Stimulated activated effector memory CD8-positive, alpha-beta T cell treated with anti-CD3 and anti-CD28 coated beads, Interleukin-12 subunit alpha, Interleukin-12 subunit beta, amount 100 ng/mL, for 72 hours (primary cell): ENCODE measurements around the gene CDH12.
"Not testable (repeated sequence)": the region's sequence is repeated elsewhere in the genome, so short reads cannot be mapped to it uniquely, and the experiment has no call there.

Experiments
- ATAC-seq: fragments of 150-1000 bp; cut with Tn5 transposase; 2 replicates; pipeline ENCODE4 v1.10.0; 2021
- DNase-seq, 2 donors: peaks; one replicate each; pipeline ENCODE4 v3.0.0; 2021 to 2022; ENCODE audit warnings: low spot score in 2 of 2
- H3K27ac Mint-ChIP-seq: one replicate; pipeline ENCODE4 v1.8.0; 2022; ENCODE audit warnings: mild to moderate bottlenecking, mixed read lengths
- H3K36me3 Mint-ChIP-seq: one replicate; pipeline ENCODE4 v1.8.0; 2022; ENCODE audit warnings: mild to moderate bottlenecking, mixed read lengths
- H3K4me1 Mint-ChIP-seq: one replicate; pipeline ENCODE4 v1.8.0; 2022; ENCODE audit warnings: mixed read lengths
- H3K4me3 Mint-ChIP-seq: one replicate; pipeline ENCODE4 v1.8.0; 2022; ENCODE audit warnings: mild to moderate bottlenecking, mixed read lengths
- H3K9me3 Mint-ChIP-seq: one replicate; pipeline ENCODE4 v1.8.0; 2022; ENCODE audit warnings: mixed read lengths

CDH12 gene

DNA sequence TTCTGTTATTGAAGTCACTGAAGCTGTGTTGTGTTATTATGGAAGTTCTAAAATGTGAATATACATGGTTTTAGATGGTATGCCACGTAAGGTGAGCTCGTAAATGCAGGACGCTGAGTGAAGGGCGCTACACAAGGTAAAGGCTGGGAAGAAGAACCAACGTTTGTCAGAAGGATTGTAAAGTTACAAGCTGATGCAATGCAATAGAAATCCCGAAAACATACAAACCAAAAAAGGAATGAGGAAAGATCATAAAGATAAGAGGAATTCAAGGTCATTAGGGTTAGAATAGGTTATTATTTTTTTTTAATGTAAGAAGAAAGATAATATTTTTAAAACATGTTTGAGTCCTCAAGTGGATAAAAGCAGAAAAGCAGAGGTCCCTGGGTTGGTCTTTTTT, 538.6 kb downstream of the CDH12 start:
- ATAC-seq = no peak
- peaks cover 29% of the 10 kb centered on the region for H3K9me3 Mint-ChIP-seq
- no peaks in the 10 kb centered on the region for H3K4me1 Mint-ChIP-seq

DNA sequence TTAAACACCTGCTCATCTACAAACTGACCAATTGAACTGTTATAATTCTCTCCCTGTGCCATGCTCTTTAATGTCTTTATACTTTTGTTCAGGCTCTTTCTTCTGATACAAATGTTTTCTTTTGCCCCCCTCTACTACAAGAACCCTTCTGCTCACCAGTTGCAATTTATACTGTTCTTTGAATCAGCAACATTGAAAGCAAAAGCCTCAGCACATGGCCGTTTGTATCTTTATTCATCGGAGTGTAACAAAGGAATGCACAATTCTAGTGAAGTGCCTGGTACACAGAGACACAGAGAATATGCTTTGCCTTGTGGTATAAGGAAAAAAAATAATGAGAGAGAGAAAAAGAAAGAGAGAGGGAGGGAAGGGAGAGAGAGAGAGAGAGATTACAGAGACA, 547.1 kb downstream of the CDH12 start:
- Mint-ChIP-seq H3K4me3 (no peak overlapping the region), H3K36me3 (no peaks in the 10 kb centered on the region), H3K27ac (no peak overlapping the region), H3K4me1 (no peaks in the 10 kb centered on the region), H3K9me3 (peaks cover 18% of the 10 kb centered on the region)
- no peak for ATAC-seq
- no peak for DNase-seq

More for the DNA sequence above, 538.6 kb downstream of the CDH12 start:
- DNase-seq = no peak
- no peak overlapping the region for H3K27ac Mint-ChIP-seq
- H3K36me3 Mint-ChIP-seq = no peaks in the 10 kb centered on the region
- no peak overlapping the region for H3K4me3 Mint-ChIP-seq

DNA sequence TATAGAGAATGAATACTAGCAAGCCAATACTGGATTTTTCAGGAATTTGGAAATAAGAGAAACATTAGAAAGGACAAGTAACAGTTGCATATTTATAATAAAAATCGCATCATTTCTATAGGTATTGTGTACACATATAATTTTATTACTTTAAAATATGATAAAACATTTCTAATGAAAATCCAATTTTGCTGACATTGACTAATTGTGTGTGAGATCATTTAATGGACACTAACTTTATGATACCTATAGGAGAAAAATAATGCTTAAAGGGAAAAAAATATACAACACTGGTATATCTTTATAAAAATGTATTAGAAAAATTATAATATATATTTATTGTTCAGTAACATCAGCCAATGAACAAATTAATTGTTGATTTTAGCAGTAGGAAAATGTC, 557.3 kb downstream of the CDH12 start:
- H3K4me3 Mint-ChIP-seq = no peak overlapping the region
- no peaks in the 10 kb centered on the region for H3K36me3 Mint-ChIP-seq
- no peak overlapping the region for H3K27ac Mint-ChIP-seq
- no peaks in the 10 kb centered on the region for H3K4me1 Mint-ChIP-seq
- ATAC-seq = no peak
- no peak for DNase-seq
- peaks cover 17% of the 10 kb centered on the region for H3K9me3 Mint-ChIP-seq

DNA sequence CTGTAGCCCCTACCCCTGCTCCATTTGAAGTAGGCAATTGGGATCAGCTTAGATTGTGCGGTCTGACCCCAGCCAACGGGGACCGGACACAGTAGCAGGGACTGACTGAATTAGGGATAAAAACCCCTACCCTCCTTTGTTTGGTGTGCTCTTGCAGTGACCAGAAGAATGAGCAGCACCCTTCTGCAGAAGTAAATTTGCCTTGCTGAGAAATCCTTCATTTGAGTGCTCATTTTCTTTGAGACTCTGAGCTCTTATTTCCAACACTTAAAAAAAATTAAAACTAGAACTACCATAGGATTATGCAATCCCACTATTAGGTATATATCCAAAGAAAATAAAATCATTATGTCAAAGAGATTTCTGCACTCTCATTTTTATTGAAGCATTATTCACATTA, 560.0 kb downstream of the CDH12 start:
- H3K27ac Mint-ChIP-seq = no peak overlapping the region
- H3K4me1 Mint-ChIP-seq = no peaks in the 10 kb centered on the region
- H3K36me3 Mint-ChIP-seq = no peaks in the 10 kb centered on the region
- DNase-seq (no peak), ATAC-seq (no peak)
- no peak overlapping the region for H3K4me3 Mint-ChIP-seq
- peaks cover 26% of the 10 kb centered on the region for H3K9me3 Mint-ChIP-seq

DNA sequence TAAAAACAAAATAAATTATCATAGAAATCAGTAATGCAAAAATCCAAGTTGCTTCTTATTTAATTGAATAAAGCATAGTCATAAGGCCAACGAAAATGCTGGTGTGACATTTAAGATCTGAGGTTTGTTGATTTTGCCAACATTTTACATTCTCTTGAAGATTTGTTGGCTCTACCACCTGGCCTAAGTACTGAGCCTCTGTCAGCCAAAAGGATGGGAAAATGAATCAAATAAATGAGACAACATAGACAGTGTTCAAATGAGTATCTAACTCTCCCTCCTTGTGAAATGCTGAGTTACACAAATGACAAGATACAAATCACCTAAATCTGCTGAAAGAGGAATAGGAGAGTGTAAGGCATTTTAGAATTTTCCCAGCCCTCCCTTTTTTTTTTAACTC, 575.0 kb downstream of the CDH12 start:
- Mint-ChIP-seq H3K4me3 (no peak overlapping the region), H3K9me3 (peaks cover 11% of the 10 kb centered on the region), H3K27ac (no peak overlapping the region), H3K4me1 (no peaks in the 10 kb centered on the region), H3K36me3 (no peaks in the 10 kb centered on the region)
- DNase-seq (no peak), ATAC-seq (no peak)

DNA sequence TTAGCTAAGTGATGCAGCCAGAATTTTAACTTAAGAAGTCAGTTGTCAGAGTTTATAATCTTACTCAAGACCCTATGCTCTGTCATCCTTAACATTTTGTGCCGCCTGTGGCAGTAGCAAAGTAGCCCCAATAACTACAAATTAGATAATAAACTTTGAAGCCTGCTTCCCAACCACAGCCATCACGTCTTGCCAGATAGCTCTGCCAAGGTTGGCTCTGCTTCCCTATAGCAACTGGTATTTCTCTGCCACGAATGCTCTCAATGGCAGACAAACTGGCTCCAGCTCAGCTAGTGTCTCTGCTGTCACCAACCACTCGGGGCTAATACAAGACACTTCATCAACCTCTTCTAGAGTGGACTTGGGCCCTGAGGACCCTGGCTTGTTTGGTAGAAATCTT, 576.1 kb downstream of the CDH12 start:
- Mint-ChIP-seq H3K9me3 (peaks cover 11% of the 10 kb centered on the region), H3K4me3 (no peak overlapping the region), H3K4me1 (no peaks in the 10 kb centered on the region), H3K36me3 (no peaks in the 10 kb centered on the region), H3K27ac (no peak overlapping the region)
- DNase-seq = no peak
- ATAC-seq = no peak

DNA sequence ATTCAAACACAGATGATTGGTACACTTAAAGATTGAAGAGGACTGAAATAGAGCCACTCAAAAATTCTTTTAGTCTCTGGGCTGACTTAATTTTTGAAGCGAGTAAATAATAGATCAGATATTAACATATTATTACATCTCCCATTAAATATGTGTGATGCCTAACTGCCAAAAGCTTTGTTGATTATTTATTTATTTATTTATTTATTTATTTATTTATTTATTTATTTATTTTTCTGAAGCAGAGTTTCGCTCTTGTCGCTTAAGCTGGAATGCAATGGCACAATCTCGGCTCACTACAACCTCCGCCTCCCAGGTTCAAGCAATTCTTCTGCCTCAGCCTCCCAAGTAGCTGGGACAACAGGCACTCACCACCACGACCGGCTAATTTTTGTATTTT, 587.3 kb downstream of the CDH12 start:
- H3K27ac Mint-ChIP-seq, DNase-seq, H3K9me3 Mint-ChIP-seq, H3K36me3 Mint-ChIP-seq, ATAC-seq, H3K4me1 Mint-ChIP-seq, H3K4me3 Mint-ChIP-seq: not testable (repeated sequence)

DNA sequence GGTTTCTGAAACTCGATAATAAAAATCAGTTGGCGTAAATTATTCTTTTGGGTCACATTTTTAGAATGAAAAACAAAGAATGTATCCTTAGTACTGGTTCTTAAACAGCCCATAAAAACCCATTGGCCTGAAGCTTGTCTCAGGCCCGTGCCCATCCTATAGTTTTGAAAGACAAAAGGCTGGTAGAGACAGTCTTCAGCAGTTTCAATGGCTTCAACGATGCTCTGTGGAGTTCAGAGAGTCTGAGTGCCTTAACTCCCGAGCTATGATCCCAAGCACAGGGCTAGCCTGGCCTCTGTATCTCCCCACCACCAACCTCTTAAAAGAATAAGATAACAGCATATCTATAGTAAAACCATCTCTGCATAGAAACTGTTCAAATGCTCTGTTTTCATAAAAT, 595.0 kb downstream of the CDH12 start:
- H3K4me1 Mint-ChIP-seq = no peaks in the 10 kb centered on the region
- no peak overlapping the region for H3K4me3 Mint-ChIP-seq
- H3K36me3 Mint-ChIP-seq = no peaks in the 10 kb centered on the region
- H3K27ac Mint-ChIP-seq = no peak overlapping the region
- ATAC-seq (no peak), DNase-seq (no peak)
- H3K9me3 Mint-ChIP-seq = peaks cover 9% of the 10 kb centered on the region

DNA sequence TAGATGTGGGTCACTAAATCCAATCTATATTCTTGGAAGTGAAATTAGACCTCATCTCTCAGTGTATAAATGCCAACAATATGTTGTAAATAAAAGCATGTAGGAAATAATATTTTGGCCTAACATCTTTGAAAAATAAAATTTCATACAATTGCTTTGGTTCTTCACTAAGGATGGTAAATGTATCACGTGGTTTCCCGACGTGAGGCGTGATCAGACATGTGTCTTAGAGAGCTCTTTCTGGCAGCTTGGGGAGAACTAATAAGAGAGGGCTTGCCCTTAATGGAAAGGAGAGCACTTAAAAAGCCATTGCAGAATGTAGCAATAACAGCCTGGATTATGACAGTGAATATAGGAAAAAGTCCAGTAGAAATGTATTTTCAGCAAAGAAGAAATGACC, 602.6 kb downstream of the CDH12 start:
- peaks cover 22% of the 10 kb centered on the region for H3K9me3 Mint-ChIP-seq
- no peak for DNase-seq
- H3K4me3 Mint-ChIP-seq = no peak overlapping the region
- H3K36me3 Mint-ChIP-seq = no peaks in the 10 kb centered on the region
- H3K4me1 Mint-ChIP-seq = no peaks in the 10 kb centered on the region
- no peak overlapping the region for H3K27ac Mint-ChIP-seq
- no peak for ATAC-seq

DNA sequence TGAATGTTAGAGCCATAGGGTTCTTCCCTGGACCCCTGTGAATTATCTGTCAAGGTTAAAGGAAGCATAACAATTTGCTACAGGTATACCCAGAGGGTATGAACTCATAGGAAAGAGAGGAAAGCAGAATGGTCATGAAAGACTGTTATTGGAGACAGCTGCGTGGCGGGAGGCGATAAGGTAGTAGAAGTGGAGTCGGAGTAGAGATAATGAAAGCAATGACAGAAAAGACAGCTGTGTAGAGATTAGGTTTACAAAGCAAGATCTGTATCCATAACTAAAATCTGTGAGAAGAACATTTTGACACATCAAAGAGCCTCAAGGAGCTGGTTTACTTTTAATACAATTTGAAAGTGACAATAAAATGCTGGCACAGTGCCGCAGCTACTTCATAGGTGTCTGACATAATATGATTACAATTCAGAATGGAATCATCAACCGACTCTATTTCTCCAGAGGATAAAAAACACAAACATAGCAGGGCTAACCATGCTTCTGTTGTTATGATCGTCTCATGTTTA, 603.9 kb downstream of the CDH12 start:
- H3K4me3 Mint-ChIP-seq = no peak overlapping the region
- DNase-seq = no peak
- no peaks in the 10 kb centered on the region for H3K4me1 Mint-ChIP-seq
- H3K36me3 Mint-ChIP-seq = no peaks in the 10 kb centered on the region
- ATAC-seq = no peak
- H3K9me3 Mint-ChIP-seq = peaks cover 24% of the 10 kb centered on the region
- H3K27ac Mint-ChIP-seq = no peak overlapping the region

DNA sequence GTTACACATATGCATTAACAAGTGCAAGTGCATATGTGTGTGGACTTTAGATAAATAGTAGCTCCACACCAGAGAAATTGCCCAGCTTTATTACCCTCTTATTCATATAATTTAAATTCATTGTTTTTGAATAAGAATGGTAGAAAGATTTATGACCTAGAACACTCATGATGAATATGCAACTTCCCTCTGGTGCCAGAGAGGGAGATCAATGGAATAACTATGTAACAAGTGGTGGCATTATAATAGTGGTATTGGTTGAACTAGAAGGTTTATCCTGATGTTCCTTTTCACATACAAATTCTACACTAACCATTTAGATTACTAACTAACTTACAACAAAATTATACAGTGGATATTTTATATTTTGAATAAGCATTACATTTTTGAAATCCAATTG, 607.4 kb downstream of the CDH12 start:
- Mint-ChIP-seq H3K4me1 (no peaks in the 10 kb centered on the region), H3K36me3 (no peaks in the 10 kb centered on the region), H3K9me3 (peaks cover 21% of the 10 kb centered on the region), H3K27ac (no peak overlapping the region), H3K4me3 (no peak overlapping the region)
- no peak for ATAC-seq
- no peak for DNase-seq

DNA sequence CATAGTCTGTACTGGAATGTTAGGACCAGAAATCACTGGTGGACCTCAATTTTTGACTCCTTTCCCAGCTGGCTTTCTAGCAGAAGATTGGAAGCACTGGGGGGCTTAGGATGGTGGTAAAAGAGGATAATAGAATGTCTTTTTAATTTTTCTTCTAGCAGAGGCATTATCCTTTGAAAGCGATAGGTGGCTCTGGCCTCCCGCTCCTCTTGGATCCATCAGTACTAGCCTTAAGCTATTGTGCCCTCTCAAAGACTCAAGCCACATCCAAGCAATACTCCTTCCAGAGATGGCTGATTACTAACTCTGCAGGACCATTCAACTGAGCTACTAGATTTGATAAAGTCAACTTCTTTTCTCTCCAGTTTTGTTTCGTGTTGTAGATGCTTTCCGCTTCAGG, 610.6 kb downstream of the CDH12 start:
- no peak overlapping the region for H3K4me3 Mint-ChIP-seq
- peaks cover 25% of the 10 kb centered on the region for H3K9me3 Mint-ChIP-seq
- DNase-seq (no peak), ATAC-seq (no peak)
- H3K27ac Mint-ChIP-seq = no peak overlapping the region
- no peaks in the 10 kb centered on the region for H3K36me3 Mint-ChIP-seq
- H3K4me1 Mint-ChIP-seq = no peaks in the 10 kb centered on the region

DNA sequence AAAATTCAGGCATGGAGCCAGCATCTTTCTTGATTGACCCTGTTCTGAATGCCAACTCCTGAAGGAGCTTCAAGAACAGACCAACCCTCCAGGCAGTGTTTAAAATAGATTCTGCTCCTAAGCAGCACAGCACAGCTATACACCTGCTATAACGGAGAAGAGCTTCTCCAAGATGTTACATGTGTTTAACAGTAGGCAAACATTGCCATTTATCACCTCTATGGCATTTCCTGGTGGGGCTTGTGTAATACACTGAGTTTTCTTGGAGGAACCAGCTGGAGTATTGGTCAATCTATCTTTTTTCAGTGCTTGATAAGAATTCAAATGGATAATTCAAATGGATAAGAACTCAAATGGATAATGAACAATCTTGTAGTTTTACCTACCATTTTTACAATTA, 615.1 kb downstream of the CDH12 start:
- H3K4me3 Mint-ChIP-seq = no peak overlapping the region
- no peaks in the 10 kb centered on the region for H3K4me1 Mint-ChIP-seq
- peaks cover 19% of the 10 kb centered on the region for H3K9me3 Mint-ChIP-seq
- ATAC-seq = no peak
- DNase-seq = no peak
- H3K27ac Mint-ChIP-seq = no peak overlapping the region
- no peaks in the 10 kb centered on the region for H3K36me3 Mint-ChIP-seq

DNA sequence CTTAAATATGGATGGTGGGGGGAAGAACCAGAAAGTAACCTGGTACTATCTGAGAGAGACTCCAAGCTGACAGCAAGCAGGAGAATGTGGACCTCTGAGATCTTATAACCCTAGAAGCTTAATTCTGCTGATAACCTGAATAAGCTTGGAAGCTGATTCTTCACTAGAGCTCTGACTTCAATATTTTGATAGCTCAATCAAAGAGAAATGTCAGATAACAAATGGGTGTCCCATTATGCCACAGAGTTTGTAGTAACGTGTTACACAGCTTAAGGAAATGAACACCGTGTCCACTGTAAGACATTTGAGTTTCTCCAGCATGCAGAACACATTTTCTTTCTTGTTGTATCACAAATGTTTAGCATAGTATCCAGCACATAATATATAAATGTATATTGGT, 626.7 kb downstream of the CDH12 start:
- ATAC-seq = no peak
- peaks cover 5% of the 10 kb centered on the region for H3K9me3 Mint-ChIP-seq

DNA sequence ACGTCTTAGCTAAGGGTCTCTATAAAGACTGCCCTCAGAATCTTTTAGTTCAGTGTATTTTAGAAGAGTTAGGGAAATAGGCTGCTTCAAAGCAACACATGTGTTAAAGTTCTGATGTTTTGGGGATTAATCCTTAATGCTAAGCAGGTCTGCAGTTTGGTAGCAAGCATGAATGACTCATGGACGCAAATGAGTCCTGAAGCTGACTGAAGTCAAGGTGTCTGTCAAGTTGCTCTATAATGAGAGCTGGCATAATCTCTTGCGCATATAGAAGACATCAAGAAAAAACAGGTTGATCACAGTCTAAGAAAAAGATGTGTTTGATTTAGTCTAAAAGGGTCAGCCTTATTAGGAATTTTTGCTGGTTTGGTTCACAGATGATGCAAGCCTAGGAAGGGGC, 630.1 kb downstream of the CDH12 start:
- no peak overlapping the region for H3K27ac Mint-ChIP-seq
- ATAC-seq = no peak
- no peak overlapping the region for H3K4me3 Mint-ChIP-seq
- peaks cover 6% of the 10 kb centered on the region for H3K9me3 Mint-ChIP-seq
- no peaks in the 10 kb centered on the region for H3K36me3 Mint-ChIP-seq
- DNase-seq = no peak
- H3K4me1 Mint-ChIP-seq = no peaks in the 10 kb centered on the region

More for the DNA sequence above, 626.7 kb downstream of the CDH12 start:
- DNase-seq = no peak
- no peaks in the 10 kb centered on the region for H3K4me1 Mint-ChIP-seq
- no peaks in the 10 kb centered on the region for H3K36me3 Mint-ChIP-seq
- H3K27ac Mint-ChIP-seq = no peak overlapping the region
- no peak overlapping the region for H3K4me3 Mint-ChIP-seq

DNA sequence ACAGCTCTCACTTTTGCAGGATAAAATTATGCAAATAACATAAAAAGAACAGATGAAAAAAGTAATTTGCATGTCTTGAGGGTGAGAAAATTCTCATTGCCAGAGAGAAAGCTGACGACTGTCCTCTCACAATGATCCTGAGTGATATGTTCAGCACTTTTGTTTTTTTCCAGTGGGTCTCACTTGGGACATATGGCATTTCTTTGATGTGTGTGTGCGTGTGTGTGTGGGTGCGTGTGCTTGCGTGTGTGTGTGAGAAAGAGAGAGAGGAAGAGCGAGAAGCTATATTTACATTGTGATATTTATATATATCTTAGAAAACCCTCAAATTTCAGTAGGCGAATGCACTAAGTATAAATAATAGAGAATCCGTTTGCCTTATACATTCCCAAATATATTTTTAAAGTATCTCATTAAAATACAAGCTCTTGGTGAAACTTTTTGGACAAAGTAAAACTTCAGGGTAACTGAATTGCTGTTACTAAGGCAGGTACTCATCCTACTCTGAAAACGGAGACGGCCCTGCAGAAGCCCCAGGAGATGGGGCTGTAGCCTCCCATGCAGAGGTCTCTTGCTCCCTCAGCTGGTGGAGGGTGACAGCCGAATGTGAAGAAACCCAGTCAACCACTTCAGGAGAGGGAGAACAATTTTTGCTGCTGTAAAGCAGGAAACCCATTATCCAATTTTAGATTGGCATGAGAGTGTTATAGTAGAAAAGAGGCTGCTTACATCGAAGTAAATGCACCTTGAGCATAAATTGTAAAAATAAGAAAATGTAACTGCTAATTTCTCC, 639.2 kb downstream of the CDH12 start:
- not testable (repeated sequence) for H3K27ac Mint-ChIP-seq, ATAC-seq, H3K4me3 Mint-ChIP-seq, H3K36me3 Mint-ChIP-seq, H3K9me3 Mint-ChIP-seq, H3K4me1 Mint-ChIP-seq, DNase-seq
